Heart left ventricle (tissue), 16 donors: Measurements from ENCODE around the gene ZBTB20. TPM values are rescaled to one million over a fixed set of nuclear protein-coding genes. Genes with fewer than 3 reads are reported as not detected.

Experiments
- ATAC-seq, 4 donors: fragments of 200-7000 bp; cut with Tn5 transposase; one replicate each; pipeline ENCODE4 v1.9.1; 2020 to 2022; ENCODE audit warnings: moderate library complexity in 4 of 4, mild to moderate bottlenecking in 3 of 4, moderate number of reproducible peaks in 1 of 4
- DNase-seq, 5 donors: peaks; one replicate each; pipeline ENCODE4 v3.0.0-alpha.2; 2020
- H3K27ac ChIP-seq, 12 donors: fragments of 200-600 bp; sonication (generic) in 4 of 12; one replicate each; pipeline versions ENCODE4 v1.5.0 to v1.8.0; 2016 to 2022; ENCODE audit warnings: mild to moderate bottlenecking in 2 of 12
- H3K27me3 ChIP-seq, 9 donors: fragments of 200-600 bp; sonication (generic) in 2 of 9; one replicate each; pipeline versions ENCODE4 v1.5.1 to v1.8.0; 2016 to 2022; ENCODE audit warnings: mild to moderate bottlenecking in 3 of 9
- H3K36me3 ChIP-seq, 9 donors: fragments of 200-600 bp; sonication (generic) in 2 of 9; one replicate each; pipeline versions ENCODE4 v1.5.0 to v1.8.0; 2018 to 2022; ENCODE audit warnings: mild to moderate bottlenecking in 2 of 9
- H3K4me1 ChIP-seq, 12 donors: fragments of 200-600 bp; sonication (generic) in 4 of 12; one replicate each; pipeline versions ENCODE4 v1.5.0 to v1.8.0; 2016 to 2022; ENCODE audit warnings: mild to moderate bottlenecking in 3 of 12
- H3K4me3 ChIP-seq, 12 donors: fragments of 200-600 bp; sonication (generic) in 4 of 12; one replicate each; pipeline versions ENCODE4 v1.5.0 to v1.8.0; 2017 to 2022; ENCODE audit warnings: mild to moderate bottlenecking in 9 of 12, moderate library complexity in 4 of 12
- H3K9me3 ChIP-seq, 12 donors: fragments of 200-600 bp; sonication (generic) in 4 of 12; one replicate each; pipeline versions ENCODE4 v1.5.0 to v1.8.0; 2016 to 2022; ENCODE audit warnings: mild to moderate bottlenecking in 1 of 12
- POLR2A ChIP-seq, 2 donors: fragments of 450-650 bp; IDR thresholded peaks; one replicate each; pipeline ENCODE4 v1.6.1; 2017; ENCODE audit warnings: antibody characterized with exemption in 2 of 2, mild to moderate bottlenecking in 2 of 2, moderate library complexity in 2 of 2
- WGBS, 4 donors: extraction: QIAGEN DNeasy Blood & Tissue Kit in 2 of 4; methylation state at CpG; one replicate each; pipeline versions ENCODE4 v1.1.5 to v1.1.7; 2013 to 2018; 5-methylcytosine and 5-hydroxymethylcytosine counted together
- intact Hi-C, 10 donors: fragments of 100-400 bp; cut with DNase I; formaldehyde crosslinking; loops; one replicate each; pipeline versions ENCODE4 v1.11.1 to v1.14.2; 2022
- polyA plus RNA-seq, 2 donors: library from polyadenylated mRNA; stranded (reverse); fragments of 200-250 nt; gene quantifications; one replicate each; pipeline ENCODE4 v1.2.3, GENCODE V29; 2013
- total RNA-seq, 9 donors: library from RNA; depleted of rRNA in 2 of 9; stranded (reverse); fragments of >200 nt in 2 of 9; fragmentation: NEBNext Ultra II Directional in 3 of 9; extraction: Animal tissue kit (Norgen Biotek cat#: 25700) in 3 of 9; gene quantifications; one replicate each; pipeline versions ENCODE4 v1.1.0 to v1.2.4, GENCODE V29; 2016 to 2023
- TF ChIP-seq, protein P1 (sequence below), 12 donors: fragments of 200-600 bp; sonication (generic) in 4 of 12; IDR thresholded peaks; one replicate each; pipeline versions ENCODE4 v1.5.0 to v1.8.0; 2018 to 2022; ENCODE audit warnings: antibody characterized with exemption in 12 of 12, mild to moderate bottlenecking in 5 of 12
- donor health status: ischemic (EF 13 %, LVEDD 7.1; RV severe dilation, severe dysfunction).
- donor health status: healthy with polysubstance abuse.
- donor health status: DM: no; HTN: yes; CAD: no.
- donor health status: DM: no; HTN: no; CAD: no.
- donor health status: ischemic (EF 25% LVEDD 6.9; RV normal size, moderate dysfunction).
- donor health status: ischemic (EF 25% LVEDD 5.7; RV mildly dilated, moderate dysfunction).
- donor health status: healthy.
- donor health status: DM: yes; HTN: yes; CAD: no.
- donor health status: ischemic (EF 35%, LVEDD 5.7; RV mildly dilated, moderate dysfunction).
- donor health status: nonischemic (EF 11% LVEDD 7.7; RV severe dilation, severe dysfunction).
- donor health status: DM: yes; HTN: yes; CAD: no.
- donor health status: PGD.
- donor health status: ischemic (EF 29% LVEDD 5.4; RV normal size, mild dysfunction).
- donor health status: nonischemic (EF 23%, LVEDD 6.1; RV moderate dilation, normal function).

ZBTB20 gene
- total and polyA plus RNA-seq, 11 donors = 6.2 to 109 (median 77.3) TPM

DNA sequence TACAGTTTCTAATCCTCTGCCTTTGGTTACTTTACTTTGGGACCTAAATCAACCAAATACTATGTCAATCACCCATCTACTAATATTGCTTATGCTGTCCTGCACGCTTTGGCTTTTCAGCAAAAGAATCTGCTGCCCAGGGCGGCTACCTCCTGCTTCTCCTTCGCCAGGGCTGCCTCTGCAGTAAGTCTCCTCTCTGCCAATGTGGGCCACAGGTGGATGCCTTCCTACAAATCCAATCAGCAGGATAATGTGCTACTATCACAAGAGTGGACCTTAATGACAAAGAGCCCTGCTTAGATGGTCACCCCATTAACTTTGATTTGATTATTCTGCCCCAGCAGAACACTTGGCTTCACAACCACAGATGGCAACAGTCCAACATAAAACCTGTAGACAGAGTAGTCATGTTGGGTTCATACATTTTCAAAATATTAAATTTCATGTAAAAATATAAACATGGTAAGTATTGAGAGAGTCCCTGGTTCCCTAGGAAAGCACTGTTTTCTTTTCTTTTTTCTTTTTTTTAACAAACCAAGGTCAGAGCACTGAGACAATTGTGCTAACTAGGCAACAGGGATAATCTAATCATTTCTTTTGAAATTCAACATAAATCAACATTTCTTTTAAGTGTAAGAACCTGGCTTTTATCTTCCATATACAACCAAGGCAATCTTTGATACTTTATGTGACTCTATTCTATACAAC lies 298.3 kb downstream of the ZBTB20 start:
- H3K36me3 ChIP-seq = no peaks in the 10 kb centered on the region
- H3K9me3 ChIP-seq = no peaks in the 10 kb centered on the region
- intact Hi-C loops = loop anchor here in 1 of 10 donors (10.0 kb wide), 1 partner anchor 316 kb away; no protein-coding TSS in a partner anchor
- H3K27me3 ChIP-seq = no peaks in the 10 kb centered on the region
- H3K27ac ChIP-seq = peak overlapping the region in 5 of 12 donors; percentile 14 to 41 (median 33)
- ATAC-seq = peak in 2 of 4 donors; percentile 9 to 25
- TF ChIP-seq, protein P1, sequence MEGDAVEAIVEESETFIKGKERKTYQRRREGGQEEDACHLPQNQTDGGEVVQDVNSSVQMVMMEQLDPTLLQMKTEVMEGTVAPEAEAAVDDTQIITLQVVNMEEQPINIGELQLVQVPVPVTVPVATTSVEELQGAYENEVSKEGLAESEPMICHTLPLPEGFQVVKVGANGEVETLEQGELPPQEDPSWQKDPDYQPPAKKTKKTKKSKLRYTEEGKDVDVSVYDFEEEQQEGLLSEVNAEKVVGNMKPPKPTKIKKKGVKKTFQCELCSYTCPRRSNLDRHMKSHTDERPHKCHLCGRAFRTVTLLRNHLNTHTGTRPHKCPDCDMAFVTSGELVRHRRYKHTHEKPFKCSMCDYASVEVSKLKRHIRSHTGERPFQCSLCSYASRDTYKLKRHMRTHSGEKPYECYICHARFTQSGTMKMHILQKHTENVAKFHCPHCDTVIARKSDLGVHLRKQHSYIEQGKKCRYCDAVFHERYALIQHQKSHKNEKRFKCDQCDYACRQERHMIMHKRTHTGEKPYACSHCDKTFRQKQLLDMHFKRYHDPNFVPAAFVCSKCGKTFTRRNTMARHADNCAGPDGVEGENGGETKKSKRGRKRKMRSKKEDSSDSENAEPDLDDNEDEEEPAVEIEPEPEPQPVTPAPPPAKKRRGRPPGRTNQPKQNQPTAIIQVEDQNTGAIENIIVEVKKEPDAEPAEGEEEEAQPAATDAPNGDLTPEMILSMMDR (IDR thresholded peaks at IDR 0.05) = no peak
- no peak for TF ChIP-seq POLR2A (IDR thresholded peaks at IDR 0.05)
- no peak for DNase-seq
- H3K4me1 ChIP-seq = peaks cover 0 to 36% (median 12%) of the 10 kb centered on the region in 12 donors
- no peak overlapping the region for H3K4me3 ChIP-seq
- WGBS, 4 donors = 92 to 100% (median 95%) methylated on average over 3 of the region's 3 CpGs

DNA sequence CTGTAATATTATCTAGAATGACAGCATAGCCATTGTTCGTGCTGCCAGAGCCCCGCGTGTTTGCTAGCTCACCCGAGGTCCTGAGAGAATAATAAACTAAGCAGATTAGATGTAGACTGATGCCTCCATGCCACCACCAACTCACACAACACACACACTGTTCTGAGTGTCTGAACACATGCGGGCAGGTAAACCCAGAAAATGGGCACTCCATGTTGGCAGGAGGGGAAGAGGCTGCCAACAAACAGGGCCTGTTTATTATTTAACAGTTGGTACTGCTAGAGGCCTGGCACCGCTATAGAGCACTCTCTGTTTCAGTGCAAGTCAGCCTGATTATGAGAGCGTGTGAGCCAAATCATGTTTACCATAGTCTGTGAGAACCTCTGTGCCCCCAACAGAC lies 299.0 kb downstream of the ZBTB20 start:
- intact Hi-C loops = loop anchor here in 1 of 10 donors (10.0 kb wide), 1 partner anchor 317 kb away; no protein-coding TSS in a partner anchor
- H3K4me3 ChIP-seq = no peak overlapping the region
- TF ChIP-seq, protein P1 (IDR thresholded peaks at IDR 0.05) = no peak
- TF ChIP-seq POLR2A (IDR thresholded peaks at IDR 0.05) = no peak
- peak overlapping the region in 5 of 12 donors; percentile 14 to 41 (median 33) for H3K27ac ChIP-seq
- H3K36me3 ChIP-seq = no peaks in the 10 kb centered on the region
- ATAC-seq (peak; percentile 66 to 83 (median 82)), DNase-seq (peak in 1 of 5 donors; percentile 24)
- peaks cover 0 to 30% (median 12%) of the 10 kb centered on the region in 12 donors for H3K4me1 ChIP-seq
- H3K27me3 ChIP-seq = no peaks in the 10 kb centered on the region
- H3K9me3 ChIP-seq = no peaks in the 10 kb centered on the region
- WGBS, 4 donors = 59 to 73% (median 66%) methylated on average over 7 of the region's 7 CpGs

DNA sequence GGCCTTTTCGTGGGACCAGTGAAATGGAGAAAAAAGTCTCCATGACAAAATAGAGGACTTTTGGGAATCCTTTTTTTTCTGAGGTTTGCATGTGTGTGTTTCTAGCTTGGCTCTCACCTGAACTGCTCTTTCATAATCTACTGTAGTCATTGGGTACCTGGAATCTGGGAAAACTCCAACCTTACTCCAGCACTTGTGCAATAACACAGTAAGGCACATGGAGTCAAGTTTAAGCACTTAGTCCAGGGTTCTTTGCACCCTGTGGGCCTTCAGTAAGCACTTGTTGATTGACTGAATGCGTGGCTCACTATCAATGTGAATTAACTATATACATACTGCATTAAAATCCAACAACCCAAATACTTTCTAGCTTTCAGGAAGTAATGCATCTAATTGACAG lies 299.5 kb downstream of the ZBTB20 start:
- Histone ChIP-seq H3K27me3 (no peaks in the 10 kb centered on the region), H3K9me3 (no peaks in the 10 kb centered on the region), H3K36me3 (no peaks in the 10 kb centered on the region), H3K27ac (peak overlapping the region in 2 of 12 donors; percentile 18 to 25), H3K4me3 (no peak overlapping the region), H3K4me1 (peaks cover 0 to 29% (median 12%) of the 10 kb centered on the region in 12 donors)
- peak in 1 of 4 donors; percentile 41 for ATAC-seq
- 42 to 69% (median 56%) methylated on average over 2 of the region's 2 CpGs for WGBS, 4 donors
- intact Hi-C loops = loop anchor here in 1 of 10 donors (10.0 kb wide), 1 partner anchor 317 kb away; no protein-coding TSS in a partner anchor
- no peak for DNase-seq
- TF ChIP-seq POLR2A (IDR thresholded peaks at IDR 0.05) = no peak
- TF ChIP-seq, protein P1 (IDR thresholded peaks at IDR 0.05) = no peak

DNA sequence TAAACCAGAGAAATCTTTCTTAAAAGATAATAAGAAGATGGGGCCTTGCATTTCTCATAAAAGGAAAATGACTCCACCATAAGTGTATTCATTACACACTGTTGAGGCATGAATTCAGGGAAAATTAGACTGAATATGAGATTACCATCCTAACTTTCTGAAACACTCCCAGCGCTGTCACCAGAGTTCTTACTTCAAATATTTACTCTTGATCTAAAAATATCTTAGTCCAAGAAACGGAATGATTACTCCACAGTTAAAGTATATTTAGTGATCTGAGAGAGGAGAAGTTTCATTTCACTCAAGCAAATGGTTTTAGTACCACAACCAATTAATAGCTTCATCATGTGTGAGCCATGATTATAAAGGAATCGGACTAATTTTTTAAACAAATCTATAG lies 300.3 kb downstream of the ZBTB20 start:
- peak overlapping the region in 1 of 12 donors; percentile 18 for H3K27ac ChIP-seq
- intact Hi-C loops = loop anchor here in 1 of 10 donors (10.0 kb wide), 1 partner anchor 318 kb away; no protein-coding TSS in a partner anchor
- TF ChIP-seq, protein P1 (IDR thresholded peaks at IDR 0.05) = no peak
- TF ChIP-seq POLR2A (IDR thresholded peaks at IDR 0.05) = no peak
- H3K27me3 ChIP-seq = no peaks in the 10 kb centered on the region
- peaks cover 0 to 29% (median 12%) of the 10 kb centered on the region in 12 donors for H3K4me1 ChIP-seq
- no peaks in the 10 kb centered on the region for H3K36me3 ChIP-seq
- no peak for ATAC-seq
- no peak for DNase-seq
- H3K4me3 ChIP-seq = no peak overlapping the region
- 66 to 76% (median 72%) methylated on average over 3 of the region's 3 CpGs for WGBS, 4 donors
- H3K9me3 ChIP-seq = no peaks in the 10 kb centered on the region
